ENCODE results near the gene MYH9. TPM values are rescaled to one million over a fixed set of nuclear protein-coding genes. Genes with fewer than 3 reads are reported as not detected.
A peak's percentile ranks its signal among the peaks of the same experiment; 100 is the strongest.

The MYH9 gene
- total RNA-seq, 1 donor from 2014 or later: 378 TPM

DNA sequence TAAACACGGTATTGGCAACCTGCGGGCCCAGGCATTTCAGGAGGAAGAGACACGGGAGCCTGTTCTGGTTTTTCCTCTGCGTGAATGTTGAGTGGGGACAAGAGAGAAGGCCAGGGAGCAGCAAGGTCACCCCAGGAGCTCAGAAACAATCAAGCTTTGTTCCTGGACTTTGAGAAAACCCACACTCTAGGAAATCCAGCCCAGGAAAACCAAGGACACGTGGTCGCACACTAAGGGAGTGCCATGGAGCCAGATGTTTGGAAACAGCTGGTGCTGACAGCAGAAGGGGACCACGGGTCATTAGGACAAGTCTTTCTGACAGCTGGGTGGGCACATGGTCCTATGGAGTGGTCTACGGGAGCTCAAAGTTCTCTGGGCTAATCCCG, 44.1 kb downstream of the MYH9 start:
- H3K27me3 ChIP-seq (ENCODE audit: control insufficient read depth, insufficient read depth, low read length): no peaks in the 10 kb centered on the region
- H3K36me3 ChIP-seq (ENCODE audit: control insufficient read depth, insufficient read depth, low read length): peaks cover 41% of the 10 kb centered on the region
- TF ChIP-seq, protein P1, sequence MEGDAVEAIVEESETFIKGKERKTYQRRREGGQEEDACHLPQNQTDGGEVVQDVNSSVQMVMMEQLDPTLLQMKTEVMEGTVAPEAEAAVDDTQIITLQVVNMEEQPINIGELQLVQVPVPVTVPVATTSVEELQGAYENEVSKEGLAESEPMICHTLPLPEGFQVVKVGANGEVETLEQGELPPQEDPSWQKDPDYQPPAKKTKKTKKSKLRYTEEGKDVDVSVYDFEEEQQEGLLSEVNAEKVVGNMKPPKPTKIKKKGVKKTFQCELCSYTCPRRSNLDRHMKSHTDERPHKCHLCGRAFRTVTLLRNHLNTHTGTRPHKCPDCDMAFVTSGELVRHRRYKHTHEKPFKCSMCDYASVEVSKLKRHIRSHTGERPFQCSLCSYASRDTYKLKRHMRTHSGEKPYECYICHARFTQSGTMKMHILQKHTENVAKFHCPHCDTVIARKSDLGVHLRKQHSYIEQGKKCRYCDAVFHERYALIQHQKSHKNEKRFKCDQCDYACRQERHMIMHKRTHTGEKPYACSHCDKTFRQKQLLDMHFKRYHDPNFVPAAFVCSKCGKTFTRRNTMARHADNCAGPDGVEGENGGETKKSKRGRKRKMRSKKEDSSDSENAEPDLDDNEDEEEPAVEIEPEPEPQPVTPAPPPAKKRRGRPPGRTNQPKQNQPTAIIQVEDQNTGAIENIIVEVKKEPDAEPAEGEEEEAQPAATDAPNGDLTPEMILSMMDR (IDR thresholded peaks at IDR 0.05; ENCODE audit: insufficient read depth, low read length, severe bottlenecking): no peak
- FAIRE-seq: no peak
- DNase-seq (ENCODE audit: low read depth): no peak
- H3K4me3 ChIP-seq (ENCODE audit: low read depth, low read length): no peak overlapping the region

DNA sequence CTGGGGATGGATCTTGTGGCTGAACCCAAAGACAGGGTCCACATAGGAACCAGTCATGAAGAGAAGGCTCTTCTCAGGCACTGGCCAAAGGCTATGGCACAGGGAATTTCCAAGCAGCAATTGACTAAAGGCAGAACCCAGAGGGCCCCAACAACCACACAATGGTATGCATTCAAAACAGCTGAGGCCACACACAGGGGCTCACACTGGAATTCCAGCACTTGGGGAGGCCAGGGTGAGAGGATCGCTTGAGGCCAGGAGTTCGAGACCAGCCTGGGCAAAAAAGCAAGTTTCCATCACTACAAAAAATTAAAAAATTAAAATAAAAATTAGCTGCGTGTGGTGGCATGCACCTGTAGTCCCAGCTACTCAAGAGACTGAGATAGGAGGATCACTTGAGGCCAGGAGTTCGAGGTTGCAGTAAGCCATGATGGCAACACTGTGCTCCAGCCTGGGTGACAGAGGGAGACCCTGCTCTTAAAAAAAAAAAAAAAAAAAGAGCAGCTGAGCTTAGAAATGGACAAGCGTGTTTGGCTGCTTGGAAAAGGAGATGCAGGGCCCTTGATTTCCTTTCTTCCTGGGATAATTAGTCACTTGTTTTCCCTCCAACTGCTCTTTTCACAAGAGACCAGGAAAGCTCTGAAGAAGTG, 44.6 kb downstream of the MYH9 start:
- no peak for FAIRE-seq
- peaks cover 39% of the 10 kb centered on the region for H3K36me3 ChIP-seq (ENCODE audit: control insufficient read depth, insufficient read depth, low read length)

DNA sequence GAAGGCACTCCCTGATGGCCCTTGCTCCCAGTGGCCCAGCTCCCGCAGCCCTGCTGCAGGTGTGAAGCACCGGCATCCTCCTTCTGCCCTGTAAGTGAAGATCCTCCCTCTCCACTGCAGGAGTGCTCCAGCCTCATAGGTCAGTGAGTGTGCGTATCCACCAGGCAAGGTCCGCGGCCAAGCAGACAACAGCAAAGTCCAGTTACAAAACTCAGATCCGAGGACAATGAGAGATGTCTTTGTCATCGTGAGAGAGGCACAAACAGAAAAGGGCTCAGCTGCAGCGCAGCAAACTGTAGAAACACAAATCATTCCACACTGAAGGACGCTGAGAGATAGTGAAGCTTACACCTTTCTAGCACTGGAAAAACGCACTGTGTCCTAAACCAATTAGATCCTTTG, 46.1 kb downstream of the MYH9 start:
- FAIRE-seq: no peak
- TF ChIP-seq, protein P1 (IDR thresholded peaks at IDR 0.05; ENCODE audit: insufficient read depth, low read length, severe bottlenecking): no peak
- no peak for DNase-seq (ENCODE audit: low read depth)
- Histone ChIP-seq H3K27me3 (ENCODE audit: control insufficient read depth, insufficient read depth, low read length) (no peaks in the 10 kb centered on the region), H3K36me3 (ENCODE audit: control insufficient read depth, insufficient read depth, low read length) (peaks cover 36% of the 10 kb centered on the region), H3K4me3 (ENCODE audit: low read depth, low read length) (no peak overlapping the region)

More for the DNA sequence above, 44.6 kb downstream of the MYH9 start:
- DNase-seq (ENCODE audit: low read depth): no peak
- TF ChIP-seq, protein P1 (IDR thresholded peaks at IDR 0.05; ENCODE audit: insufficient read depth, low read length, severe bottlenecking): no peak
- Histone ChIP-seq H3K27me3 (ENCODE audit: control insufficient read depth, insufficient read depth, low read length) (no peaks in the 10 kb centered on the region), H3K4me3 (ENCODE audit: low read depth, low read length) (no peak overlapping the region)

DNA sequence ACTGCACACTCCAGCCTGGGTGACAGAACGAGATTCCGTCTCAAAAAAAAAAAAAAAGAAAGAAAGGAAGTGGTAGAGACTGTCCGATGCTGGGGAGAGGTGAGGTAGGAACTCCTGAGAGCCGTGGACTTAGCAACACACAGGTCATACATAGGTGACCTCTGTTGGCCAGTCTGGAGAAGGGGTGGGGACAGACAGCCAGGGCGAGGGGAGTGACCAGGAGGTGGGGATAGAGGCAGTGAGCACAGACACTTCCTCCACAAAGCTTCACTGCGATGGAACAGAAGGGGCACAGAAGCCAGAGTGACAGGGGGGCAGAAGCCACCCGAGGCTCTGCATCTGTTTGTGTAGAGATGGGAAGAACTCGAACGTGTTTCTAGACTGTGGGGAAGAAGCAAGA, 47.1 kb downstream of the MYH9 start:
- TF ChIP-seq, protein P1 (IDR thresholded peaks at IDR 0.05; ENCODE audit: insufficient read depth, low read length, severe bottlenecking): no peak
- no peak for FAIRE-seq
- H3K4me3 ChIP-seq (ENCODE audit: low read depth, low read length): no peak overlapping the region
- no peaks in the 10 kb centered on the region for H3K27me3 ChIP-seq (ENCODE audit: control insufficient read depth, insufficient read depth, low read length)
- peaks cover 36% of the 10 kb centered on the region for H3K36me3 ChIP-seq (ENCODE audit: control insufficient read depth, insufficient read depth, low read length)
- DNase-seq (ENCODE audit: low read depth): no peak

DNA sequence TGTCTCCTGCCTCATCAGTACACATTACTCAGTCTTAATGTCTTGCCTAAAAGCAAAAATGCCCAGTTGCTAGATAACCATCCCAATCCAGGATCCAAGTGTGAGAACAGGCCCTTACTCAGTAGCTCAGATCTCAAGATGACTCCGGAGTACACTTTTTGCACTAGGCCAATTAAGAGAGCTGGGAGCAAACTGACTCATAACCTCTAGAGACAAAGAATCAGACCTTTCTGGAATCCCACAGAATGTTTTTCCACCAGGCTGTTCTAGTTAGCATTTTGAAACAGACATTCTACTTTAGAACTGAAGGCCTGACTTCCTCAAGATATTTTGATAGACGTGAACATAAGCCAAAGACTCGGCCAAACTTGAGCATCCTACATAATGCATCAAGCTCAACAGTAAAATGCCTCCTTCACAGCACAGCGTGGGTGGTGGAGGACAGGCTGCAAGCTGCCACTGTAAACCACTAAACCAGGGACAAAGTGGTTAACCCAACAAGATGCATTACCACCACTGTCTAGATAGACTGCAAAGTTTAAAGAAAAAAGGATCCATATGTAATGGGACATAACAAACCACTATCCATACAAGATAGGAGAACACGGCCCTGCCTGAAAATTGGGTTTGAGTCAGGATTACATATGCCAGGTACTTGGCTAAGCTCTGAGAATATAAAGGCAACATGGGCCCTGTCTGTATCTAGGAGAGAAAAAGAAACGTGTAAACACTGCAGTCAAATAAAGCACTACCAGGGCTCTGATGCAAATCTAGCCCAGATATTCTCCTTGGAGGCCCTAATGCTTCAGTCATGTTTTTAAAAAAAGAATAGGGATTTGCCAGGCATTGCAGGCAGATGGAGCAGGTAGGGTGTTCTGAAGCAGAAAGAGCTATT, 48.3 kb downstream of the MYH9 start:
- TF ChIP-seq, protein P1 (IDR thresholded peaks at IDR 0.05; ENCODE audit: insufficient read depth, low read length, severe bottlenecking): no peak
- Histone ChIP-seq H3K36me3 (ENCODE audit: control insufficient read depth, insufficient read depth, low read length) (peaks cover 41% of the 10 kb centered on the region), H3K27me3 (ENCODE audit: control insufficient read depth, insufficient read depth, low read length) (no peaks in the 10 kb centered on the region), H3K4me3 (ENCODE audit: low read depth, low read length) (no peak overlapping the region)
- DNase-seq (ENCODE audit: low read depth): no peak
- peak; percentile 23 for FAIRE-seq

All from bronchial epithelial cell (primary cell).